K562 (cell line): ENCODE measurements around the gene ELAVL3.

Experiments
- CTCF ChIP-seq, 3 experiments: IDR thresholded peaks in 2 of 3; conservative IDR thresholded peaks in 1 of 3; 2 replicates each; pipeline ENCODE4 v1.5.1; 2011 to 2012; ENCODE audit warnings: low read length in 3 of 3, mild to moderate bottlenecking in 3 of 3, control low read depth in 2 of 3, improper control_type of control experiment in 1 of 3, inconsistent platforms in 1 of 3, low read depth in 1 of 3, mixed read lengths in 1 of 3, moderate library complexity in 1 of 3; ENCODE audit not compliant: insufficient read depth in 2 of 3
- EZH2 ChIP-seq: IDR thresholded peaks from 2 replicates; pipeline ENCODE4 v1.6.1; 2012; ENCODE audit warnings: low read depth, mild to moderate bottlenecking, inconsistent platforms, low read length, borderline replicate concordance
- POLR2A ChIP-seq: fragments of 450-650 bp; conservative IDR thresholded peaks from 2 replicates; pipeline ENCODE4 v1.6.1; 2016
- REST ChIP-seq, 2 experiments: fragments of 450-650 bp; formaldehyde crosslinking in 1 of 2; IDR thresholded peaks; 2 replicates each; pipeline versions ENCODE4 v1.4.0 to v1.6.1; 2014 to 2020; ENCODE audit warnings: mild to moderate bottlenecking in 2 of 2, borderline replicate concordance in 1 of 2, low read depth in 1 of 2
- ZBTB7A ChIP-seq: IDR thresholded peaks from 2 replicates; pipeline ENCODE4 v1.6.1; 2011; ENCODE audit warnings: low read depth, mild to moderate bottlenecking, low read length, moderate library complexity, borderline replicate concordance; ENCODE audit not compliant: control insufficient read depth
- ZNF133 ChIP-seq: fragments of 250-450 bp; sonication (Bioruptor Pico); IDR thresholded peaks from 2 replicates; pipeline ENCODE4 v1.4.0; 2020; ENCODE audit warnings: mild to moderate bottlenecking

- no peak for TF ChIP-seq CTCF (IDR thresholded peaks at IDR 0.05 in 2 of 3, conservative IDR thresholded peaks at IDR 0.05 in 1 of 3; ENCODE audit: insufficient read depth in 2 of 3, low read depth in 1 of 3, low read length in 3 of 3)
- TF ChIP-seq EZH2, result no peak
- TF ChIP-seq ZNF133 (CRISPR knock-in tag), result no peak
- TF ChIP-seq REST (IDR thresholded peaks at IDR 0.05; ENCODE audit: borderline replicate concordance), result no peak
- TF ChIP-seq REST (CRISPR knock-in tag; IDR thresholded peaks at IDR 0.05; ENCODE audit: low read depth), result no peak
- no peak for TF ChIP-seq ZBTB7A
- TF ChIP-seq POLR2A, result no peak
Observed at GRCh38 chr19:11451327-11451870, 29.4 kb downstream of the ELAVL3 start.
